ENCODE results near the gene CCNK.

CCNK gene

GRCh38 chr14:99560403-99560802 is 79.2 kb downstream of the CCNK start:
- no peak overlapping the region for H3K9ac ChIP-seq
- H3K27ac ChIP-seq = no peak overlapping the region
- H2AFZ ChIP-seq = no peak overlapping the region
- no peaks in the 10 kb centered on the region for H3K9me3 ChIP-seq (ENCODE audit: control insufficient read depth, low read length)
- no peak overlapping the region for H3K4me3 ChIP-seq (ENCODE audit: low read depth, low read length)
- no peak overlapping the region for H3K4me2 ChIP-seq (ENCODE audit: low read length)
- H3K4me1 ChIP-seq = peaks cover 34% of the 10 kb centered on the region
- H3K36me3 ChIP-seq (ENCODE audit: control insufficient read depth, insufficient read depth, low read length) = no peaks in the 10 kb centered on the region
- TF ChIP-seq CTCF (IDR thresholded peaks at IDR 0.05) = no peak
- H3K79me2 ChIP-seq = peaks cover 48% of the 10 kb centered on the region
- H3K27me3 ChIP-seq (ENCODE audit: control insufficient read depth, insufficient read depth, low read length) = no peaks in the 10 kb centered on the region

GRCh38 chr14:99560922-99561683 is 79.9 kb downstream of the CCNK start:
- peaks cover 39% of the 10 kb centered on the region for H3K4me1 ChIP-seq
- no peak overlapping the region for H2AFZ ChIP-seq
- no peak overlapping the region for H3K4me2 ChIP-seq (ENCODE audit: low read length)
- no peak overlapping the region for H3K27ac ChIP-seq
- no peaks in the 10 kb centered on the region for H3K36me3 ChIP-seq (ENCODE audit: control insufficient read depth, insufficient read depth, low read length)
- no peaks in the 10 kb centered on the region for H3K9me3 ChIP-seq (ENCODE audit: control insufficient read depth, low read length)
- no peak overlapping the region for H3K4me3 ChIP-seq (ENCODE audit: low read depth, low read length)
- TF ChIP-seq CTCF (IDR thresholded peaks at IDR 0.05) = no peak
- no peaks in the 10 kb centered on the region for H3K27me3 ChIP-seq (ENCODE audit: control insufficient read depth, insufficient read depth, low read length)
- peaks cover 41% of the 10 kb centered on the region for H3K79me2 ChIP-seq
- no peak overlapping the region for H3K9ac ChIP-seq

DNA sequence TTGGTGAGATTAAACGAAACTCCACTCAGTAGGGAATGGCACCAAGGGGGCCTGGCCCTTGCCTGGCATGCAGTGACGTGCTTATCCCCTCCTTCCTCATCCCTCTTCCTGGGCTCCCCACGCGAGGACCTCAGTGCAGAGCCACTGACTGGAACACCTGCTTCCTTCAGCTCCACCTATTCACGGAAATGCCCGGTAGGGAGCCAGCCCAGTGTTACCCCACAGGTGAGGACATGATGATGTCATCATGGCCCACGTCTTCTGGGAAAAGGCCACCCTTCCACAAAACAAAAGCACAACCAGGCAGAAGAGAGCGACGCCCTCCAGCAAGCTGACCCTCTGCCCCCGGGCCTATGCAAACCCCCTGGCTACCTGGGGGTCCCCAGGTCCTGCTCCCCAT is 80.7 kb downstream of the CCNK start:
- no peaks in the 10 kb centered on the region for H3K9me3 ChIP-seq (ENCODE audit: control insufficient read depth, low read length)
- no peaks in the 10 kb centered on the region for H3K27me3 ChIP-seq (ENCODE audit: control insufficient read depth, insufficient read depth, low read length)
- H3K9ac ChIP-seq = no peak overlapping the region
- no peak for TF ChIP-seq CTCF (IDR thresholded peaks at IDR 0.05)
- H3K4me2 ChIP-seq (ENCODE audit: low read length) = no peak overlapping the region
- H3K36me3 ChIP-seq (ENCODE audit: control insufficient read depth, insufficient read depth, low read length) = no peaks in the 10 kb centered on the region
- peaks cover 47% of the 10 kb centered on the region for H3K4me1 ChIP-seq
- H3K79me2 ChIP-seq = peaks cover 40% of the 10 kb centered on the region
- H3K4me3 ChIP-seq (ENCODE audit: low read depth, low read length) = no peak overlapping the region
- no peak overlapping the region for H3K27ac ChIP-seq
- no peak overlapping the region for H2AFZ ChIP-seq
